ENCODE measurements around the gene PITPNC1.
"Not testable (repeated sequence)": the region's sequence is repeated elsewhere in the genome, so short reads cannot be mapped to it uniquely, and the experiment has no call there.

Gene PITPNC1

DNA sequence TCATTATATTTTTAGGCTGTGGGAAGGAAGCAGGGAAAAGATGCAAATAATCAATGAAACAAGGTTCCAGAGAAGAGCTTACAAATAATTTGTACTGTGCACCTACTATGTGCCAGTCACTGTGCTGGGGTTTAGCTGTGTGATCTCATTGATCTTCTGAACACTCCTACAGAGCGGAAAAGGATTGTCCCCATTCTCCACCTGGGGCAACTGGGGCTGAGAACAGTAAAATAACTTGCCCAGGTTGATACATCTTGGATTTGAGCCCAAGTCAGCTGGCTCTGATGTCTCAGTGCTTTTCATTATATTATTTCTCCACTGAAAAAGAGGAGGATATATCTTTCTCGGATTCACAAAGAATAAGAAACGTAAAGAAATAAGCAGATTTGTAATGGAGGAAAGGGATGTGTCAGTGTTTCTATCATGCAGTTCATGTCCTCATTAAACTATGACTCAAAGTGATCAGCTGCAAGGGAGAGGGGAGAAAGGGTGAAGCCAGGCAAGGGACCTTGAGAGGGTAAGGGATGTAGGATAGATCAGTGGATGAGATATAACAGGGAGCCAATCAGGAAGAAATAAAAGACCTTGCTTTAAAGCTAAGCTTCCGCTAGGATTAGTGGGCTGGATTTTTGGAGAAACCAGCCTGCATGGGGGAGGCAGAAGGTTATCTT is 197.0 kb downstream of the PITPNC1 start:
- TF ChIP-seq, protein P1, sequence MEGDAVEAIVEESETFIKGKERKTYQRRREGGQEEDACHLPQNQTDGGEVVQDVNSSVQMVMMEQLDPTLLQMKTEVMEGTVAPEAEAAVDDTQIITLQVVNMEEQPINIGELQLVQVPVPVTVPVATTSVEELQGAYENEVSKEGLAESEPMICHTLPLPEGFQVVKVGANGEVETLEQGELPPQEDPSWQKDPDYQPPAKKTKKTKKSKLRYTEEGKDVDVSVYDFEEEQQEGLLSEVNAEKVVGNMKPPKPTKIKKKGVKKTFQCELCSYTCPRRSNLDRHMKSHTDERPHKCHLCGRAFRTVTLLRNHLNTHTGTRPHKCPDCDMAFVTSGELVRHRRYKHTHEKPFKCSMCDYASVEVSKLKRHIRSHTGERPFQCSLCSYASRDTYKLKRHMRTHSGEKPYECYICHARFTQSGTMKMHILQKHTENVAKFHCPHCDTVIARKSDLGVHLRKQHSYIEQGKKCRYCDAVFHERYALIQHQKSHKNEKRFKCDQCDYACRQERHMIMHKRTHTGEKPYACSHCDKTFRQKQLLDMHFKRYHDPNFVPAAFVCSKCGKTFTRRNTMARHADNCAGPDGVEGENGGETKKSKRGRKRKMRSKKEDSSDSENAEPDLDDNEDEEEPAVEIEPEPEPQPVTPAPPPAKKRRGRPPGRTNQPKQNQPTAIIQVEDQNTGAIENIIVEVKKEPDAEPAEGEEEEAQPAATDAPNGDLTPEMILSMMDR (IDR thresholded peaks at IDR 0.05; ENCODE audit: low read depth, low read length, missing control alignments): no peak
- H3K4me3 ChIP-seq (replicated peaks; ENCODE audit: low read depth, low read length): no peak overlapping the region
- no peak for DNase-seq (ENCODE audit: extremely low read depth, low read depth)

DNA sequence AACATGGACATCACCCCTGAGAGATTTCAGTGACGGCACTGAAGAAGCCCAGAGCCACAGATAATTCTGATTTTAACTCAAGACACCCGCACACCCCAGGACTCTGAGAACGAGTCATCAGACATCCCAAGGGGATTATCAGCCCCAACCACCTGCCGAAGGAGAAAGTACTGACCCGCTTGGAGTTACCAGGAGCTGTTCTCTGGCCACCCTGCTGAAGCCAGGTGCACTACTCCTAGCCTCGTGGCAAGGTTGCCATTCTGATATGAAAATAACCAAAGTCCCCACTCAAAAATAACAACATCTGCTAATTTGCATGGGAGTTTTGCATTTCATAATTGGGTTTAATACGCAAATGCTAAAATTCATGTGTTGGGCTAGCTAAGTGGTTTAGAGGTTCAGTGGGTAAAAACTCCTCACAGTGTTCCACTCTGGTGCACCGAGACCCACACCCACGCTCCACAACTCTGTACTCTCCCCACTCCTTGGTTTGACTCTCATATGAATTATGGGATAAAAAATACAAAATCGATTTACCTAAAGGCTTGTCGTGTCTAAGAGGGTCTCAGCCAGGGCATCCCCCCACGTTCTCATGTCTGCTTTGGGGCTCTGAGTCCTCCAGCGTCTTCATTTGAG is 197.7 kb downstream of the PITPNC1 start:
- DNase-seq (ENCODE audit: extremely low read depth, low read depth): no peak
- TF ChIP-seq, protein P1 (IDR thresholded peaks at IDR 0.05; ENCODE audit: low read depth, low read length, missing control alignments): no peak
- no peak overlapping the region for H3K4me3 ChIP-seq (replicated peaks; ENCODE audit: low read depth, low read length)

DNA sequence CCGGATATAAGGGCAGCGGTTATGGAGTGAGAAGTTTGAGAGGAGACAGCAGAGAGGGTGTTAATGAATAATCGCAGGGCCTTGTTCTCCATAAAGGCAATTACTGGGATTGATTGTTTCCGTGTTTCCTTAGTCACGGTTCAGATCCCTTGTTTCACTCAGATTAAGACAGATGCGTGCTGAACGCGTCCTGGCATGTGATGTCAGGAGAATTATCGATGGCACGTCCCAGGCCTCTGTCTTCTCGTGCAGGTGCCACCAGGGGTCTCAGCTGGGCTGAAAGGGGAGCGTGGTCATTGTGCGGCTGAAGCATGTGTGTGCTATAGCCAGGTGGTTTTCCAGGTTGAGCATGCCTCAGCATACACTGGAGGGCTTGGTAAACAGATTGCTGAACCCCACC is 198.2 kb downstream of the PITPNC1 start:
- H3K4me3 ChIP-seq (replicated peaks; ENCODE audit: low read depth, low read length): no peak overlapping the region
- no peak for DNase-seq (ENCODE audit: extremely low read depth, low read depth)

DNA sequence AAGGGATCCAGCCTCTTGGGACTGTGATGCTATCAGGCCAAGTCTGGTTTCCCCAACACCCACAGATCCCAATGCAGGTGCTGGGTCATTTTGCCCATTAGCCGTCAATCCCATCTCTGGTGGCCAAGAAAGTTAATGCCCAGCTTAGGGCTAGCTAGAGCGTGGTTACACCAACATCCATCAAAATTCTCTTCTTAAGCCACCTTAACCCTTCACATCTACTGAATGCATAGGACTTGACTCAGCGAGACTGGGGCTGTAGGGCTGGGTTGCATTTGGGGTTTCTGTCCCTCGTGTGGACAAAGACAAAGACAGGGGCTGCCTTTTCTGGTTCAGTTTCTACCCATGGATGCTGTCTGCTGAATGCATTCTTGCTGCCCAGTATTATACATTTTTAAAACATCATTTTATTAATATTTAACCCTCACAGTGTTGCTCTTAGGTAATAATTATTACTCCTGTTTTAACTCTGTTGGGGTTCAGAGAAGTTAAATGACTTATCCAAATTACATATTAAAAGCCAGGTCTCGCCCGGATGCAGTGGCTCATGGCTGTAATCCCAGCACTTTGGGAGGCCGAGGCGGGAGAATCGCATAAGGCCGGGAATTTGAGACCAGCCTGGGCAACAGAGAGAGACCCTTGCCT is 199.5 kb downstream of the PITPNC1 start:
- TF ChIP-seq, protein P1 (IDR thresholded peaks at IDR 0.05; ENCODE audit: low read depth, low read length, missing control alignments): no peak

More for the DNA sequence above, 198.2 kb downstream of the PITPNC1 start:
- TF ChIP-seq, protein P1 (IDR thresholded peaks at IDR 0.05; ENCODE audit: low read depth, low read length, missing control alignments): no peak

DNA sequence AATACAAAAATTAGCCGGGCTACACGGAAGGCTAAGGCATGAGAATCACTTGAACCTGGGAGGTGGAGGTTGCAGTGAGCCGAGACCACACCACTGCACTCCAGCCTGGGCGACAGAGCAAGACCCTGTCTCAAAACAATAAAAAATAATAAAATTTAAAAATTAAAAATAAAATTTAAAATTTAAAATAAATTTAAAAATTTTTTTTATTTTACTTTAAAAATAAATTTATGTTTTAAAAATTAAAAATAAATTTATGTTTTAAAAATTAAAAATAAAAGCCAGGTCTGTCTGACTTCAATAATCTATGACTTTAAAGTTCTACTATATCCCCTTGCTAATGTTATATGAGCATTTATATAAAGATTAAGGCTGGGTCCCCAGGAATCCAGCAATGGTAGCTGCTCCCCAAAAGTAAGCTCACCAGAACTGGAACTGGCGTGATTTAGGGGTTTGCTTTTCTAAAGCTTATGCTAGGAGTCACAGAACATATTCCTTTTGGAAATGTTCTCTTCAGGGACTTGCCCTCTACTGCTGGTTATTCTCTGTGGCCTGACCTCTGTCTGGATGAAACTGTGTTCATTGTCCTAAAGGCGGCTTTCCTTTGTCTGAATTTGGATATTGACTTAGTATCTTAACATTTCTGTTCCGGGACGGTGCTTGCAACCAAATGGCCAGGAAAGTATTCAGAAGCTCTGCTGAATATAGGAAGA is 200.5 kb downstream of the PITPNC1 start:
- TF ChIP-seq, protein P1 (IDR thresholded peaks at IDR 0.05; ENCODE audit: low read depth, low read length, missing control alignments): no peak

More for the DNA sequence above, 199.5 kb downstream of the PITPNC1 start:
- DNase-seq (ENCODE audit: extremely low read depth, low read depth): no peak
- H3K4me3 ChIP-seq (replicated peaks; ENCODE audit: low read depth, low read length): no peak overlapping the region

DNA sequence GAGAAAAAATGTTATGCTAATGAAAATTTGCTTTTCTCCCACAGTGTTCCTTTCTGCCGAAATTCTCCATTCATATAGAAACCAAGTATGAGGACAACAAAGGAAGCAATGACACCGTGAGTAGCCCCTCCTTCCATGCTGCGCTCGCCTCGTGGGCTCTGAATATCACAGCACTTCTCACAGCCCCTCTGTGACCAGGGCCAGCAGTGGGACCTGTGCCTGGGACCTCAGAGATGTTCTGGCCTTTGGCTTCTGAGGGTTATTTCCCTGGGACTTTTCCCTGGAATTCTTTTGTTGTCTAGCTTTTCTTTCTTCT is 201.0 kb downstream of the PITPNC1 start:
- TF ChIP-seq, protein P1 (IDR thresholded peaks at IDR 0.05; ENCODE audit: low read depth, low read length, missing control alignments): no peak
- DNase-seq (ENCODE audit: extremely low read depth, low read depth): no peak
- no peak overlapping the region for H3K4me3 ChIP-seq (replicated peaks; ENCODE audit: low read depth, low read length)

More for the DNA sequence above, 200.5 kb downstream of the PITPNC1 start:
- no peak overlapping the region for H3K4me3 ChIP-seq (replicated peaks; ENCODE audit: low read depth, low read length)
- no peak for DNase-seq (ENCODE audit: extremely low read depth, low read depth)

DNA sequence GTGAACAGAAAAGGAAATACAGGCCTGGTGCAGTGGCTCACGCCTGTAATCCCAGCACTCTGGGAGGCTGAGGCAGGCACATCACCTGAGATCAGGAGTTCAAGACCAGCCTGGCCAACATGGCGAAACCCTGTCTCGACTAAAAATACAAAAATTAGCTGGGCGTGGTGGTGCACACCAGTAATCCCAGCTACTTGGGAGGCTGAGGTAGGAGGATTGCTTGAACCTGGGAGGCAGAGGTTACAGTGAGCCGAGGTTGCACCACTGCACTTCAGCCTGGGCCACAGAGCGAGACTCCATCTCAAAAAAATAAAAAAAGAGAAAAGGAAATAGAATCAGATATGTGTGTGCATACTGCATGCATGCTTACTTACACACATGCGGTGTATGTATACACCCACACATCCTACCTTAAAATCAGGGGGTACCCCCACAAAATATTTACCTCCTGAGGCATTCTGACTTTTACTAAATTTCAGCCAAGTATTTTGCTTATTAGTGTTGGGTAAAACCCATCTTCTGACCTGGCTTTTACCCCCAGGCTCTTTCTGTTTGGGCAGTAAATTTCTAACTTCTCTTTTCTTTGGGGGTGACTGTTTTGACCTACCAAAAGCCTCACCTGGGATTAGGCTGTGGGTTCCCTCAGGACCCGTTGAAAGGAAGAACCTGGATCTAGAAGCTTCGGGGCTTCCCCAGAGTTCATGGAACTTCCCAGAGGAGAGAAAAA is 201.8 kb downstream of the PITPNC1 start:
- H3K4me3 ChIP-seq (replicated peaks; ENCODE audit: low read depth, low read length); DNase-seq (ENCODE audit: extremely low read depth, low read depth): not testable (repeated sequence)
